Mesenchymal stem cell (in vitro differentiated cells and primary cell): Measurements from ENCODE around the gene NECAB3.

Experiments used
- DNase-seq: peaks from one replicate; pipeline ENCODE4 v3.0.0-alpha.2; 2013
- H2AFZ ChIP-seq: one replicate; pipeline ENCODE4 v1.6.1; 2013; ENCODE audit warnings: low read depth, mild to moderate bottlenecking, control low read depth, inconsistent platforms, low read length, moderate library complexity
- H2AK5ac ChIP-seq: 2 replicates; pipeline ENCODE4 v1.6.1; 2013; ENCODE audit warnings: low read length, moderate library complexity, mild to moderate bottlenecking, inconsistent platforms; ENCODE audit not compliant: severe bottlenecking
- H2BK120ac ChIP-seq: one replicate; pipeline ENCODE4 v1.6.1; 2013; ENCODE audit warnings: low read depth, mild to moderate bottlenecking, inconsistent platforms, low read length, moderate library complexity
- H2BK12ac ChIP-seq, 2 experiments: one replicate each; pipeline ENCODE4 v1.6.1; 2013; ENCODE audit warnings: inconsistent platforms in 2 of 2, low read length in 2 of 2, mild to moderate bottlenecking in 2 of 2, moderate library complexity in 2 of 2, control low read depth in 1 of 2
- H2BK15ac ChIP-seq: one replicate; pipeline ENCODE4 v1.6.1; 2013; ENCODE audit warnings: mild to moderate bottlenecking, low read depth, inconsistent platforms; ENCODE audit not compliant: poor library complexity, severe bottlenecking
- H2BK5ac ChIP-seq: 2 replicates; pipeline ENCODE4 v1.6.1; 2013; ENCODE audit warnings: low read depth, mild to moderate bottlenecking, low read length, control low read depth, inconsistent platforms; ENCODE audit not compliant: poor library complexity, severe bottlenecking
- H3K14ac ChIP-seq, 2 experiments: one replicate each; pipeline ENCODE4 v1.6.1; 2013; ENCODE audit warnings: inconsistent platforms in 2 of 2, low read length in 2 of 2, control low read depth in 1 of 2, mild to moderate bottlenecking in 1 of 2, moderate library complexity in 1 of 2
- H3K18ac ChIP-seq, 2 experiments: one replicate each; pipeline ENCODE4 v1.6.1; 2013; ENCODE audit warnings: inconsistent platforms in 2 of 2, low read length in 2 of 2, control low read depth in 1 of 2, low read depth in 1 of 2, mild to moderate bottlenecking in 1 of 2
- H3K23ac ChIP-seq, 2 experiments: one replicate each; pipeline ENCODE4 v1.6.1; 2013; ENCODE audit warnings: inconsistent platforms in 2 of 2, low read length in 2 of 2, mild to moderate bottlenecking in 2 of 2, moderate library complexity in 2 of 2, control low read depth in 1 of 2
- H3K27ac ChIP-seq: 2 replicates; pipeline ENCODE4 v1.5.1; 2013; ENCODE audit warnings: mild to moderate bottlenecking, moderate library complexity, low read length, control low read depth, inconsistent platforms; ENCODE audit not compliant: poor library complexity, severe bottlenecking
- H3K27me3 ChIP-seq, 2 experiments: 2 replicates each; pipeline versions ENCODE4 v1.6.1 to v1.7.0; 2013; ENCODE audit warnings: low read length in 2 of 2, mild to moderate bottlenecking in 2 of 2, moderate library complexity in 2 of 2, control low read depth in 1 of 2, inconsistent platforms in 1 of 2; ENCODE audit not compliant: control insufficient read depth in 1 of 2, insufficient read depth in 1 of 2
- H3K36me3 ChIP-seq, 2 experiments: 2 replicates each; pipeline versions ENCODE4 v1.6.1 to v1.7.0; 2013; ENCODE audit warnings: low read length in 2 of 2, control low read depth in 1 of 2, inconsistent platforms in 1 of 2, low read depth in 1 of 2, mild to moderate bottlenecking in 1 of 2; ENCODE audit not compliant: insufficient read depth in 2 of 2, control insufficient read depth in 1 of 2
- H3K4ac ChIP-seq, 2 experiments: one replicate each; pipeline ENCODE4 v1.6.1; 2013; ENCODE audit warnings: inconsistent platforms in 2 of 2, low read length in 2 of 2, mild to moderate bottlenecking in 2 of 2, moderate library complexity in 2 of 2, control low read depth in 1 of 2, low read depth in 1 of 2
- H3K4me1 ChIP-seq: 2 replicates; pipeline ENCODE4 v1.6.1; 2013; ENCODE audit warnings: low read depth, low read length, control low read depth; ENCODE audit not compliant: control insufficient read depth, insufficient read depth
- H3K4me2 ChIP-seq: 2 replicates; pipeline ENCODE4 v1.6.1; 2013; ENCODE audit warnings: low read length, mild to moderate bottlenecking, inconsistent platforms; ENCODE audit not compliant: poor library complexity, severe bottlenecking
- H3K4me3 ChIP-seq, 2 experiments: 2 replicates each; pipeline versions ENCODE4 v1.5.1 to v1.7.0; 2013; ENCODE audit warnings: low read length in 2 of 2, mild to moderate bottlenecking in 2 of 2, control low read depth in 1 of 2, low read depth in 1 of 2; ENCODE audit not compliant: insufficient read depth in 1 of 2
- H3K79me1 ChIP-seq: replicated peaks from 2 replicates; pipeline ENCODE4 v1.6.1; 2013; ENCODE audit warnings: mild to moderate bottlenecking, control low read depth, low read length, inconsistent platforms; ENCODE audit not compliant: poor library complexity, severe bottlenecking
- H3K9ac ChIP-seq: 2 replicates; pipeline ENCODE4 v1.7.0; 2013; ENCODE audit warnings: mild to moderate bottlenecking, low read length, moderate library complexity
- H3K9me3 ChIP-seq: 2 replicates; pipeline ENCODE4 v1.7.0; 2013; ENCODE audit warnings: mild to moderate bottlenecking, low read length; ENCODE audit not compliant: control insufficient read depth
- H4K8ac ChIP-seq: one replicate; pipeline ENCODE4 v1.6.1; 2013; ENCODE audit warnings: inconsistent platforms, mild to moderate bottlenecking, low read length, moderate library complexity
- H4K91ac ChIP-seq: one replicate; pipeline ENCODE4 v1.6.1; 2013; ENCODE audit warnings: mild to moderate bottlenecking, low read length, inconsistent platforms
- WGBS: methylation state at CpG from one replicate; pipeline ENCODE4 v1.1.7; 2013; ENCODE audit warnings: mixed read lengths; 5-methylcytosine and 5-hydroxymethylcytosine counted together

NECAB3 gene

GRCh38 chr20:33676121-33676520 is 1.9 kb upstream of the NECAB3 start:
- H3K79me1 ChIP-seq, result peaks cover 11% of the 10 kb centered on the region
- peaks cover 38% of the 10 kb centered on the region for H3K4me1 ChIP-seq
- H3K18ac ChIP-seq, result no peak overlapping the region
- no peak overlapping the region for H2BK120ac ChIP-seq
- H3K23ac ChIP-seq, result no peak overlapping the region
- H3K14ac ChIP-seq, result no peak overlapping the region
- no peaks in the 10 kb centered on the region for H3K9me3 ChIP-seq
- DNase-seq, result no peak
- no peaks in the 10 kb centered on the region for H3K27me3 ChIP-seq
- H4K91ac ChIP-seq, result no peak overlapping the region
- H3K36me3 ChIP-seq, result peaks cover 14 to 16% of the 10 kb centered on the region in 2 experiments
- H2AFZ ChIP-seq, result no peak overlapping the region
- H2BK5ac ChIP-seq, result no peak overlapping the region
- H3K4me3 ChIP-seq, result no peak overlapping the region
- no peak overlapping the region for H2AK5ac ChIP-seq
- H3K4ac ChIP-seq, result no peak overlapping the region
- WGBS, result 93% methylated on average over 9 of the region's 11 CpGs
- H3K4me2 ChIP-seq, result no peak overlapping the region
- H3K9ac ChIP-seq, result peak overlapping the region; percentile 77
- no peak overlapping the region for H2BK12ac ChIP-seq
- no peak overlapping the region for H2BK15ac ChIP-seq
- no peak overlapping the region for H4K8ac ChIP-seq
- H3K27ac ChIP-seq, result no peak overlapping the region

- H3K4me2 ChIP-seq, result peak overlapping the region; percentile 80
- no peak overlapping the region for H3K23ac ChIP-seq
- H2BK5ac ChIP-seq, result no peak overlapping the region
- peaks cover 13% of the 10 kb centered on the region for H3K79me1 ChIP-seq
- no peak overlapping the region for H2BK15ac ChIP-seq
- H3K9ac ChIP-seq, result peak overlapping the region; percentile 77
- H3K9me3 ChIP-seq, result no peaks in the 10 kb centered on the region
- peaks cover 45% of the 10 kb centered on the region for H3K4me1 ChIP-seq
- H3K36me3 ChIP-seq, result peaks cover 21 to 24% of the 10 kb centered on the region in 2 experiments
- H2BK120ac ChIP-seq, result no peak overlapping the region
- H4K8ac ChIP-seq, result peak overlapping the region; percentile 83
- DNase-seq, result no peak
- peak overlapping the region; percentile 64 to 85 for H3K4me3 ChIP-seq
- H3K18ac ChIP-seq, result peak overlapping the region; percentile 38 to 75
- no peak overlapping the region for H2AK5ac ChIP-seq
- H2AFZ ChIP-seq, result no peak overlapping the region
- peak overlapping the region; percentile 76 for H4K91ac ChIP-seq
- peak overlapping the region; percentile 36 to 71 for H3K4ac ChIP-seq
- WGBS, result 42% methylated on average over 11 of the region's 16 CpGs
- H3K27me3 ChIP-seq, result no peaks in the 10 kb centered on the region
- H3K14ac ChIP-seq, result no peak overlapping the region
- no peak overlapping the region for H2BK12ac ChIP-seq
- H3K27ac ChIP-seq, result peak overlapping the region; percentile 80
Observed at GRCh38 chr20:33675136-33675959, 1.1 kb upstream of the NECAB3 start.

DNA sequence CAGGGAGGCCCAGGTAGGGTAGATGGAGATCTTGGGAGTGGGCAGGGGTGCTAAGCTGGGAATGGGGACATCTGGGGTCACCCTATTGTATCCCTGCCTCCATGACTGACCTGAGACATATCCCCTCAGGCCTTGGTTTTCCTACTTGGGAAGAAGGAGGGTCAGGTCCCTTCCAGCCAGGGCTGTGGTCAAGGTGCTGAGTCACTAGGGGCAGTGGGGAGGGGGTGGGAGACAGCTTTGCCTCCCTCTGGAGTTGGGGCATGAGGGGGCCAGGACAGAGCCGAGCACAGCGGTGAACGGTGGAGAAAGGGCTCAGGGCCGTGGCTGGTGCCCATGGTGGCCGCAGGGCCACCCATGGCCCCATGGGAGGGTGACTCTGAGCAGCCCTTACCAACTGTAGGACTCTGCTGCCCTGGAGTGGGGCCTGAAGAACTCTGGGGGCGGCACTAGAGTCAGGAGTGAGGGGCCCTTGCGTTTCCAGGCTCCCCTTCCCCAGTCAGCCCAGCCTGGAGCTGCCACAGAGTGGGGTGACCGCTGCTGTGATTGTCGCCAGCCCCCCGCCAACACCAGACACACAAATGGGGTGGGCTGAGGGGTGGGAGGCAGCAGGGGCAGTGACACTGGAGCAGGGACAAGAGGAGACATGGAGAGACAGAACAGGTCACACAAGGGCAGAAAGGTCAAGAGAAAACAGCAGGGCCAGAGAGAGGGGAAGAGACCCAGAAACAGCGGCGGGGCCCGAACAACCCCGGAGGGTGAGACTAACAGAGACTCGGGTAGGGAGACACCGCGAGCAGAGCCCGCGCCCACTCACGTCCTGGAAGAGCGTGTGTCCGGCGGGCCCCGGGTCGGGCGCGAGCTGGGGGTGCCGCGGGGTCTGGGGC is 576 bp downstream of the NECAB3 start:
- H4K8ac ChIP-seq, result peak overlapping the region; percentile 21
- H2BK12ac ChIP-seq, result peak overlapping the region; percentile 45 to 49
- peak; percentile 51 for DNase-seq
- 5% methylated on average over 26 of the region's 29 CpGs for WGBS
- peak overlapping the region; percentile 43 for H4K91ac ChIP-seq
- peak overlapping the region; percentile 86 for H3K4me2 ChIP-seq
- H3K4me3 ChIP-seq, result peak overlapping the region; percentile 76 to 84
- peak overlapping the region; percentile 43 for H2AK5ac ChIP-seq
- peak overlapping the region; percentile 89 for H3K9ac ChIP-seq
- H2AFZ ChIP-seq, result no peak overlapping the region
- H3K4me1 ChIP-seq, result peaks cover 50% of the 10 kb centered on the region
- no peaks in the 10 kb centered on the region for H3K9me3 ChIP-seq
- H3K27ac ChIP-seq, result peak overlapping the region; percentile 58
- H3K14ac ChIP-seq, result peak overlapping the region in 1 of 2 experiments; percentile 86
- peak overlapping the region; percentile 34 to 73 for H3K18ac ChIP-seq
- peak overlapping the region; percentile 95 for H2BK15ac ChIP-seq
- H3K36me3 ChIP-seq, result peaks cover 33 to 37% of the 10 kb centered on the region in 2 experiments
- H3K23ac ChIP-seq, result peak overlapping the region in 1 of 2 experiments; percentile 51
- H2BK5ac ChIP-seq, result peak overlapping the region; percentile 37
- H3K4ac ChIP-seq, result peak overlapping the region; percentile 15 to 83
- no peaks in the 10 kb centered on the region for H3K27me3 ChIP-seq
- H2BK120ac ChIP-seq, result peak overlapping the region; percentile 64
- peaks cover 14% of the 10 kb centered on the region for H3K79me1 ChIP-seq

- peaks cover 39 to 43% of the 10 kb centered on the region in 2 experiments for H3K36me3 ChIP-seq
- H3K23ac ChIP-seq, result no peak overlapping the region
- H2BK12ac ChIP-seq, result peak overlapping the region in 1 of 2 experiments; percentile 45
- H2BK15ac ChIP-seq, result peak overlapping the region; percentile 36
- no peak for DNase-seq
- H3K4me3 ChIP-seq, result peak overlapping the region; percentile 76 to 84
- H3K18ac ChIP-seq, result peak overlapping the region; percentile 34 to 73
- no peak overlapping the region for H4K91ac ChIP-seq
- peak overlapping the region; percentile 21 for H2BK120ac ChIP-seq
- 38% methylated on average over 4 of the region's 4 CpGs for WGBS
- peak overlapping the region; percentile 89 for H3K9ac ChIP-seq
- peak overlapping the region; percentile 58 for H3K27ac ChIP-seq
- H4K8ac ChIP-seq, result peak overlapping the region; percentile 21
- H2AK5ac ChIP-seq, result peak overlapping the region; percentile 43
- H3K4me1 ChIP-seq, result peaks cover 50% of the 10 kb centered on the region
- H3K4ac ChIP-seq, result peak overlapping the region in 1 of 2 experiments; percentile 83
- no peak overlapping the region for H2AFZ ChIP-seq
- peak overlapping the region; percentile 37 for H2BK5ac ChIP-seq
- H3K4me2 ChIP-seq, result peak overlapping the region; percentile 86
- peaks cover 19% of the 10 kb centered on the region for H3K79me1 ChIP-seq
- no peaks in the 10 kb centered on the region for H3K27me3 ChIP-seq
- no peaks in the 10 kb centered on the region for H3K9me3 ChIP-seq
- peak overlapping the region in 1 of 2 experiments; percentile 86 for H3K14ac ChIP-seq
Observed at GRCh38 chr20:33673114-33673409, 1.2 kb downstream of the NECAB3 start.
